IPS-18c (cell line): Measurements from ENCODE around the gene PIBF1.
"Not testable (repeated sequence)": the region's sequence is repeated elsewhere in the genome, so short reads cannot be mapped to it uniquely, and the experiment has no call there.

Experiments
- H3K4me3 ChIP-seq: 2 replicates; pipeline ENCODE4 v1.7.0; 2013; ENCODE audit warnings: low read depth, mild to moderate bottlenecking, low read length, moderate library complexity; ENCODE audit not compliant: insufficient read depth
- H3K9me3 ChIP-seq: one replicate; pipeline ENCODE4 v1.6.1; 2013; ENCODE audit warnings: mild to moderate bottlenecking, low read length, moderate library complexity; ENCODE audit not compliant: control insufficient read depth, insufficient read depth

Gene PIBF1

GRCh38 chr13:72781451-72782439, at the start of gene PIBF1, which contains the start of gene DIS3:
Gene PIBF1, plus strand, starts transcription at chr13:72782133. Its CDS starts 1,337 bp downstream, at chr13:72783470.
Gene DIS3, minus strand, starts transcription at chr13:72781900. Its CDS starts 68 bp downstream, at chr13:72781832.
- H3K9me3 ChIP-seq: no peaks in the 10 kb centered on the region
- H3K4me3 ChIP-seq: peak within 1 kb of the TSS; percentile 87

- Histone ChIP-seq H3K9me3 (no peaks in the 10 kb centered on the region), H3K4me3 (no peak overlapping the region)
Observed at GRCh38 chr13:72737033-72737432, 44.9 kb upstream of the PIBF1 start.

DNA sequence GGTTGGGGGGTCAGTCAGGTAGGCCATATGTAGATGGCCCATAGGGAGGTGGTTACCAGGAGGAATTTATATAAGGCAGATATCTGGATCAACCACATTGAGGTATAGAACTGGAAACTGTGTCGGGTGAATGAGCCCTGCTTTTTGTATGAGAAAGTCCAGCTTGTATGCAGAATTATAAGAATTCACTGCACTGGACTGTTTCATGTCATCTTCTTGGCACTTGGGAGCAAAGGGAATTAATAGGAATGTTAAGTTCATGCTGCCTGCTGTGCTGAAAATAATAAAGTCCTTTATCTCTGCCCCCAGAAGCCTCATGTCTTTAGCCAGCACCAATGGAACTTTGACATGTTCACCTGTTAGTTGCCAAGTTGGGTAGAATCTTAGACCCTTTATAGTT, 41.9 kb upstream of the PIBF1 start:
- no peaks in the 10 kb centered on the region for H3K9me3 ChIP-seq
- H3K4me3 ChIP-seq: no peak overlapping the region

DNA sequence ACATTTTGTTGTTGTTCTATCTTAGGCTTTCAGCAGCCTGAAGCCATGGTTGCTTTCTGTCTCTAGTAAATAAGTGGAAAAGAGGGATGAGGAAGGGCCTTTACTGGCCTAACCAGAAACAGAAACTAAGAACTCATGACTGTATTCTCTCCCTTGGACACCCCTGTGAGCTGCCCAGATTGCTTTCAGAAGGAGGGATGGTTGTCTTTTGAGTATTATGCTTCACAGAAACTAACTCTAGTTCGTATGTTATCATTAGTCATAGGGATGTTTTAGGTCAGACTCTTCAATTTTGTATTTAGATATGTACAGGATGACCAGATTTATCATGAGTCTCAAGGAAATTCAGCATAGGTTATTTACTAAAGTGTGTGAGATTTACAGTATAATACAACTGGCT, 36.7 kb upstream of the PIBF1 start:
- Histone ChIP-seq H3K9me3 (no peaks in the 10 kb centered on the region), H3K4me3 (no peak overlapping the region)

GRCh38 chr13:72751220-72751619, 30.7 kb upstream of the PIBF1 start:
- no peaks in the 10 kb centered on the region for H3K9me3 ChIP-seq

GRCh38 chr13:72754111-72754510, 27.8 kb upstream of the PIBF1 start:
- H3K4me3 ChIP-seq: no peak overlapping the region
- no peaks in the 10 kb centered on the region for H3K9me3 ChIP-seq

More at GRCh38 chr13:72751220-72751619, 30.7 kb upstream of the PIBF1 start:
- no peak overlapping the region for H3K4me3 ChIP-seq

- Histone ChIP-seq H3K9me3 (no peaks in the 10 kb centered on the region), H3K4me3 (no peak overlapping the region)
Observed at GRCh38 chr13:72757792-72758535, 24.0 kb upstream of the PIBF1 start.

DNA sequence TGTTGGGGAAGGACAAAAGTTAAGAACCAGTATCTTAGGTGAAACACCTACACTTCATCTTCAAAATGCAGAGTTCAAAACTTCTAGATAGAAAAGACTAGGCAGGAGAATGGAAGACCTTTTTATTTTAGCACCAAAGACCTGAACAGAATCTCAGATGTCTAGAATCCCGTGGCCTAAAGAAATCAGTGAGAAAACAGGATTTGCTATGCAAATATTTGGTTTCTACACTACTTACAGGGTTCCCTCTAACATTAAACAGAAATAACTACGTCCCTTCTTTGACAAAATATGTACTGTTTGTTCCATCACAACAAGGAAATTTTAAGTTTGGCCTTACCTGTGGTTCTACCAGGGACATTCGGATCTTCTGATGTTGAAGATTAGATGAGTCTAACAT, 21.7 kb upstream of the PIBF1 start:
- H3K4me3 ChIP-seq: no peak overlapping the region

GRCh38 chr13:72763411-72763810, 18.5 kb upstream of the PIBF1 start:
- Histone ChIP-seq H3K4me3 (no peak overlapping the region), H3K9me3 (no peaks in the 10 kb centered on the region)

More for the DNA sequence above, 21.7 kb upstream of the PIBF1 start:
- no peaks in the 10 kb centered on the region for H3K9me3 ChIP-seq

DNA sequence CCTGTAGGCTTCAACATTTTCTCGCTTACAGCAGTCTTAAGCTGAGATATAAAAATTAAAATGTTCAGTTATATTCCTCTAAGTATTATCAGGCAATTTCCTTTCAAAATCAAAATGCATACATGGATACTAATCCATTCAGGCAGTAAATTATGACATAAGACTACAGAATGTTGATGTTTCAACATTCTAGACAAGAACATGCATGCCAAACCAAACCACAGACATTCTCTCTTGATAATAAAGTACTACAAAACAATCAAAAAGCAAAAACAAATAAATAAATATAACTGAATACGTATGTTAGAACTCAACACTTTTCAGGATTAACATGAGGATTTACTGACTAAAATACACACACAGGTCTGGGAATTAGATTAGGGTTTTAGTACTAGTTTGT, 7.9 kb upstream of the PIBF1 start:
- no peak overlapping the region for H3K4me3 ChIP-seq
- H3K9me3 ChIP-seq: no peaks in the 10 kb centered on the region

- no peaks in the 10 kb centered on the region for H3K9me3 ChIP-seq
- H3K4me3 ChIP-seq: peak overlapping the region; percentile 87
Observed at GRCh38 chr13:72782717-72783116, 784 bp downstream of the PIBF1 start.

GRCh38 chr13:72784679-72785078, 2.7 kb downstream of the PIBF1 start:
- H3K9me3 ChIP-seq, H3K4me3 ChIP-seq: not testable (repeated sequence)

- Histone ChIP-seq H3K4me3 (no peak overlapping the region), H3K9me3 (no peaks in the 10 kb centered on the region)
Observed at GRCh38 chr13:72788831-72789230, 6.9 kb downstream of the PIBF1 start.

- Histone ChIP-seq H3K4me3 (no peak overlapping the region), H3K9me3 (no peaks in the 10 kb centered on the region)
Observed at GRCh38 chr13:72792640-72793039, 10.7 kb downstream of the PIBF1 start.

GRCh38 chr13:72798817-72799216, 16.9 kb downstream of the PIBF1 start:
- no peaks in the 10 kb centered on the region for H3K9me3 ChIP-seq
- no peak overlapping the region for H3K4me3 ChIP-seq

- Histone ChIP-seq H3K4me3 (no peak overlapping the region), H3K9me3 (no peaks in the 10 kb centered on the region)
Observed at GRCh38 chr13:72804301-72804700, 22.4 kb downstream of the PIBF1 start.

DNA sequence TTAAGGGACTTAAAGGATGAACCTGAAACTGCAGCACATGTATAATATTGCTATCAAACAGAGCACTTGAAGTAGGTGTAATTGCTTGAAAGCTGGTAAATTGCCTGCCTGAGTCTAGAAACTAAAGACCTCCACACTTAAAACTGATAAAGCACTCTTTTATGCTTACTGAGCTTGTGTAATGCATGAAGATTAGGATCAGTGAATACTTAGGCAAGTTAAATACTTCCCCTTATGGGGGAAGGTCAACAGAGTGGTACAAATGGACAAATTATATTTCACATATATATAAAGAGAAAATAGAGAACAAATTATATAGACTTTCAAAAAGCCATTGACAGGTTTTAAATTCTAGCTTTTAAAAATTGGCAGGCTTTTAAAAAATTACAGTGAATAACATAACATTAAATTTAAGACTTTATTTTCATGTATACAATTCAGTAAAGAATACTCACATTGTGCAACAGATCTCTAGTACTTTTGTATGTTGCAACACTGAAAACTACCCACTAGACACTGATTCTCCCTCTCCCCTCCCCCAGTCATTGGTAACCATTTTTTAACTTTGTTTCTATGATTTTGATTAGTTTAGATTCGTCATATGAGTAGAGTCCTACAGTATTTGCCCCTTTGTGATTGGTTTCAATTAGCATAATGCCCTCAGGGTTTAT, 23.9 kb downstream of the PIBF1 start:
- Histone ChIP-seq H3K9me3 (no peaks in the 10 kb centered on the region), H3K4me3 (no peak overlapping the region)
